Activated naive CD4-positive, alpha-beta T cell treated with anti-CD3 and anti-CD28 coated beads, Interleukin-2, amount 50 U/mL, for 16 hours (primary cell): ENCODE measurements around the gene U2AF1L4.

ENCODE experiments used
- DNase-seq: peaks from one replicate; pipeline ENCODE4 v3.0.0-alpha.2; 2020

The U2AF1L4 gene, protein sequence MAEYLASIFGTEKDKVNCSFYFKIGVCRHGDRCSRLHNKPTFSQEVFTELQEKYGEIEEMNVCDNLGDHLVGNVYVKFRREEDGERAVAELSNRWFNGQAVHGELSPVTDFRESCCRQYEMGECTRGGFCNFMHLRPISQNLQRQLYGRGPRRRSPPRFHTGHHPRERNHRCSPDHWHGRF

DNA sequence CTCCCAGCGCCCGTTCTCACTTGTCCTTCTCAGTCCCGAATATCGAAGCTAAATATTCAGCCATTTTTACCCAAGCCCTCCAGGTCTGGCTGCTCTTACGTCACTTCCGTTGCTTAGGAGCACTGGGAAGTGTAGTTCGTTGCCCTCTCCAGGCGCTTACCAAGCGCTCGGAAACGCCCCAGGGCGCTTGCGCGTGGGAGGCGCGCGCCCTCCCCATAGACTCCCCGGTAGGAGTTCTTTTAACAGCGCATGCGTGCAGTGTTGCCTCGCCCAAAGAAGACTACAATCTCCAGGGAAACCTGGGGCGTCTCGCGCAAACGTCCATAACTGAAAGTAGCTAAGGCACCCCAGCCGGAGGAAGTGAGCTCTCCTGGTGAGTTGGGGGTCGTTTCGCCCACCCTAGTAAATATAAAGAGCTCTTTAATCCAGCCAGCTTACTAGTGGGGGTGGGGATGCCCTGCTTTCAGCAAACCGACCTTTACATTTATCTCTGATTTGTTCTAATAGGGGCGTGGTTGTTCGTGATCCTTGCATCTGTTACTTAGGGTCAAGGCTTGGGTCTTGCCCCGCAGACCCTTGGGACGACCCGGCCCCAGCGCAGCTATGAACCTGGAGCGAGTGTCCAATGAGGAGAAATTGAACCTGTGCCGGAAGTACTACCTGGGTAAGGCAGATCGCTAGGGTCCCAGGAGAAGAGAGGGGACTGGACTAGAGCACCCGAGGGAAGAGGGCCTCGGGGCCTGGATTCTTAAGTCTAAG lies at the start of gene U2AF1L4, which contains the start of gene PSENEN:
Gene U2AF1L4, minus strand, starts transcription at position 91 of the 759 bp plus-strand sequence. Its CDS starts 27 bp downstream, at position 64.
Gene PSENEN, plus strand, starts transcription at position 324 of the 759 bp plus-strand sequence. Its CDS starts 280 bp downstream, at position 604.
- DNase-seq, result peak; percentile 95

DNA sequence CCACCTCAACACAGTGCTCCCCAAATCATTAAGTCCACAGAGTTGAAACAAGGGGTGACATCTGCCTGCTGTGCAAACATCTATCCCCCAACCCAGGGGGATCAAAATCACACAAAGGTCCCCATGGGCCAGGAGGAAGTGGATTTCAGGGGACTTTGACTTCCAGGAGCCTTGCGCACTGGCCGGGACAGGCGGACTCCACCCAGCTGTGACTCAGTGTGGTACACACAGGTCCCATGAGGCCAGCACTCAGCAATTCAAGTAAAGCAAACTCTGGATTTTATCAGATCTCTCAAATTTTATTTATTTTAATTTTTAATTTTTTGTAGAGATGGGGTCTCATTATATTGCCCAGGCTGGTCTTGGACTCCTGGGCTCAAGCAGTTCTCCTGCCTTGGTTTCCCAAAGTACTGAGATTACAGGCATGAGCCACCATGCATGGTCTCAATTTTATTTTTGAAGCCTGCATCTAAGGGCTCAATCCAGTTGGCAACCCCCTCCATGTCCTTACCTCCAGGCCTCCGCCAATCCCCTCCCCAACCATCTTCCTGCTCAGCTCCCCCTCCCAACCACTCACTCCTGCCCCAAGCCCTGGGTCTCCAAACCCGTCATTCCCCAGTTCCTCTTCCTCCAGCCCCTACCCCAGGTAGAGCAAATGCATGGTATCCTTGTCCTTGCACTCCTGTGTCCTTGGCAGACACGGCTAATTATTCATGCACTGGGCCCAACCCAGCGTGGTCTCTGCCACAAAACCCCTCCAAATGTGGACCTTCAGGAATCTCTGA lies 48.4 kb upstream of the U2AF1L4 start:
- DNase-seq, result no peak

GRCh38 chr19:35792888-35793287 lies 47.7 kb upstream of the U2AF1L4 start:
- no peak for DNase-seq

- DNase-seq, result no peak
Observed at GRCh38 chr19:35792312-35792711, 47.1 kb upstream of the U2AF1L4 start.

DNA sequence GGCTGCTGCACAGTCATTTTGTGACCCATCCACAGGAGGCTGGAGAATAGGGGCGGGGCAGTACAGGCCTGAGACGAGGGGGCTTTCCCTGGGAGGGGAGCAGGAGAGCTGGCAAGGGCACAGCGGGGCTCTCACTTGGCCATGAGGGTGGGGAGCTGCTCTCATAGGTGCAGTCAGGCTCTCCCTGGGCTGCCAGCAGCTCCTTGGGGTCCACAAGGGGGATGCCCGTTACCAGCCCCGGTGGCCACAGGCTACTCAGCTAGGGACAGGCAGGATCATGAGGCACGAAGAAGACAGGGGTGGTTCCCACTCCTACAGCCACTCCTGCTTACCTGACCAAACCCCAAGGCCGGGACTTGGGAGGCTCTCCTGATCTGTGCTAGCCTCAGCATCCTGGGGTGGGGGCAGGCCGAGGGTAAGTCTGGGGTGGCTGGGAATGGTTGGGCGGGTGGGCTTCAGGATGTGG lies 46.6 kb upstream of the U2AF1L4 start:
- DNase-seq, result no peak

DNA sequence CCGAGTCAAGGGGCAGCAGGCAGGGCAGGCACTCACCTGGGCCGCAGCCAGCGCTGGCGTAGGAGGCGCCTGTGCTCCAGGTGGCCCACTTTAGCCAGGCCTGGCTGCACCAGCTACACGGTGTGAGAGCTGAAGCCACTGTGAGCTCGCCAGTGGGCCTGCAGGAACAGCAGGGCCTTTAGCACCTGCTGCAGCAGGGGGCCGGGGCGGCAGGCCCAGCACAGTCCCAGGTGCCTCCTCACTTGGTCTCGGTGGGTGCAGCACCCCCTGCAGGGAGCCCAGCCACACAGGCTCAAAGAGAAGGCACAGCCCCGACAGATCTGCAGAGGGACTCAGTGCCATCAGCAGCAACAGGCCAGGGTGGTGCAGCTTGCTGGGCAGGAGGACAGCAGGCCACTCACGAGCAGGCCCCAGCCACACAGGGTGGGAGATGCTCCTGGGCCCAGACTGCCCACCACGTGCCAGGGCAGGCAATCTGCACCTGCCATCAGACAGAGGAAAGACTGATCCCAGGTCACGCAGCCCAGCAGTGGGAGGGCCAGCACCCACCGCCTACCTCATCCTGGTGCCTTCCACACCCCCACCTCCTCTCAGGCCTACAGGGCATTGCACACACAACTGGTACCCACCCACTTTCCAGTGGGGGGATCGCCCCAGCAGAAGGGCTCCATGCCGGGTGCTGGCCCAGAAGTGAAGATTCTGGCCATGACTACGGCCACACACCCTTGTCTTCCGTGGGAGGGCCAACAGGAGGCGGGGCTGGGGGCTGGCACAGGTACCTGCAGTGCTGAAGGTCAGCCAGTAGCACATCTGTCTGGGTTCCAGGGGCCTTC lies 46.0 kb upstream of the U2AF1L4 start:
- no peak for DNase-seq

- DNase-seq, result no peak
Observed at GRCh38 chr19:35789978-35790944, 45.0 kb upstream of the U2AF1L4 start.

GRCh38 chr19:35789195-35789977 lies 44.2 kb upstream of the U2AF1L4 start:
- no peak for DNase-seq

GRCh38 chr19:35788205-35788960 lies 43.2 kb upstream of the U2AF1L4 start:
- DNase-seq, result no peak

GRCh38 chr19:35787227-35787799 lies 42.1 kb upstream of the U2AF1L4 start:
- DNase-seq, result no peak

DNA sequence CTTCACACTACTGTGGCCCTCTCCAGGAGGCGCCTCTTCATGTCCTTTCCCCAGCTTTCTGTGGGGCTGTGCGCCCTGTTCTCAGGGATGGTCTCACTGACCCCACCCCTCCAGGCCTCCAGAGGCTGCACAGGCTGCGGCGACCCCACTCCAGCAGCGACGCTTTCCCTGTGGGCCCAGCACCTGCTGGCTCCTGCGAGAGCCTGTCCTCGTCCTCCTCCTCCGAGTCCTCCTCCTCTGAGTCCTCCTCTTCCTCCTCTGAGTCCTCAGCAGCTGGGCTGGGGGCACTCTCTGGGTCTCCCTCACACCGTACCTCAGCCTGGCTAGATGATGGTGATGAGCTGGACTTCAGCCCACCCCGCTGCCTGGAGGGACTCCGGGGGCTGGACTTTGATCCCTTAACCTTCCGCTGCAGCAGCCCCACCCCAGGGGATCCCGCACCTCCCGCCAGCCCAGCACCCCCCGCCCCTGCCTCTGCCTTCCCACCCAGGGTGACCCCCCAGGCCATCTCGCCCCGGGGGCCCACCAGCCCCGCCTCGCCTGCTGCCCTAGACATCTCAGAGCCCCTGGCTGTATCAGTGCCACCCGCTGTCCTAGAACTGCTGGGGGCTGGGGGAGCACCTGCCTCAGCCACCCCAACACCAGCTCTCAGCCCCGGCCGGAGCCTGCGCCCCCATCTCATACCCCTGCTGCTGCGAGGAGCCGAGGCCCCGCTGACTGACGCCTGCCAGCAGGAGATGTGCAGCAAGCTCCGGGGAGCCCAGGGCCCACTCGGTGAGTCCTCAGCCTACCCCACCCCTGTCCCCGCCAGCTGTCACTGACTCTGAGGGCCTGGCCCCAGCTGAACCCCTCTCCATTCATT lies 41.3 kb upstream of the U2AF1L4 start:
- DNase-seq, result no peak

GRCh38 chr19:35785339-35785627 lies 40.1 kb upstream of the U2AF1L4 start:
- no peak for DNase-seq

- no peak for DNase-seq
Observed at GRCh38 chr19:35784503-35785338, 39.5 kb upstream of the U2AF1L4 start.

DNA sequence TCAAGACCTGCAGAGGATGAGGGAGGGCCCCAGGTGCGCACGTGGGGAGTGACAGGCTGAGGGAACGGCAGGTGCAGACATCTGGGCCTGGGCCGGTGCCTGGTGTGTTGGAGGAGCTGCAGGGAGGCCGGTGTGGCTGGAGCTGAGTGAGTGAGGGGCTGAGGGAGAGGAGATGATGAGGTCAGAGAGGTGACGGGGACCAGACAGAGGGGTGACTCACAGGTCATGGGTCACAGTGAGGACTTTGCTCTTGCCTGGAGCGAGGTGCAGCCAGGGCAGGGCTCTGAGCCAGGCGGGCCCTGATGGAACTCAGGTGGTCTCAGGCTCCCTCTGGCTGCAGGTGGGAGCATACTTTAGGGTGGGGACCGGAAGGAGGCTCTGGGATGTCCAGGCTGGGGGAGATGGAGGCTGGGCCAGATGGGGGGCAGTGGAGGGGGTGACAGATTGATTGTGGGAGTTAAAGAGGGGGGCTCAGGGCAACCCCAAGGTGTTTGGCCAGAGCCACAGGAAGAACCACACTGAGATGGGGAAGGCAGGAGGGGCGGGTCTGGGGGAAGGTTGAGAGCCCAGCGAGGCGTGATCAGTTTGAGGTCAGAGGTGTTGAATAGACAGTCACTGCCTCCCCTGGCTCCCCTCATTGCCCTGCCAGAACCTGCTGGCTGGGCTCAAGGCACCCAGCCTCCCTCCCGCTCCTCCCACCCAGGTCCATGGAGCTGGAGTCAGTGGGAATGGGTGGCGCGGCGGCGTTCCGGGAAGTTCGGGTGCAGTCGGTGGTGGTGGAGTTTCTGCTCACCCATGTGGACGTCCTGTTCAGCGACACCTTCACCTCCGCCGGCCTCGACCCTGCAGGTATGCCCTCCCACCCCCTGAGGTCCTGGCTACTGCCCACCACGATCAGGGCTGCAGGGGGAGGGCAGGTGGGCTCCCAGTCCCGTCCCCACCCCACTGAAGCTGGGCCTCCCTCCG lies 38.5 kb upstream of the U2AF1L4 start:
- no peak for DNase-seq

DNA sequence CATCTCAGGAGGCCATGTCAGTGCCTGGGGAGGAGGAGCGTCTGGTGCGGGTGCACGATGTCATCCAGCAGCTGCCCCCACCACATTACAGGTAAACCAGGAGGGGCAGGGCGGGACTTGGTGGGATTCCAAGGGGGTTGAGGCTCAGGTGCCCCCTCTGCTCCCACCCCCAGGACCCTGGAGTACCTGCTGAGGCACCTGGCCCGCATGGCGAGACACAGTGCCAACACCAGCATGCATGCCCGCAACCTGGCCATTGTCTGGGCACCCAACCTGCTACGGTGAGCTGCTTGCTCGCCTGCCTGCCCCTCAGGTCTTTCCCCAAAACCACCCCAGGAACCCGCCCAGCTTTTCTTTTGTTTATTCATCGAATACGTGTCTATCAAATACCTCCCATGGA lies 37.4 kb upstream of the U2AF1L4 start:
- no peak for DNase-seq

DNA sequence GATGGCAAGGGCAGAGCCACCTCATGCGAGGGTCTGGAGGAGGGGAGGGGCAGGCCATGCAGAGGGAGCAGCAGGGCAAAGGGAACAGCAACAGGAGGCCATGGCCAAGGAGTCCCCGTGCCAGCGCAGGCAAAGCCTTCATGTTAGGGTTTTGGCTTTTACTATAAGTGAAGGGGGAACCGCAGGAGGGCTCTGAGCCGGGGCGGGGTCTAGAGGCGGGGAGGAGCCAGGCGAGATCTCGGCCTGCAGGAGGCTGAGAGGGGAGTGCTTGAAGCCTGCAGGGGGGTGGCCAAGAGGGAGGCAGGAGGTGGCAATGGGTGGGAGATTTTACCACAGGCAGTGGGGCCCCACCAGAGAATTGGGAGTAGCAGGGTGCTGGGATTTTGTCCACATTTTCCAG lies 36.4 kb upstream of the U2AF1L4 start:
- no peak for DNase-seq
